HTERT RPE-1 (cell line): ENCODE data around the gene CORO2B.

Source experiments
- in situ Hi-C: fragments of 300-500 bp; cut with MboI; formaldehyde crosslinking; loops from 4 replicates; pipeline ENCODE4 v1.14.3; 2020; ENCODE audit warnings: low sequenced_read_pairs

Gene CORO2B

DNA sequence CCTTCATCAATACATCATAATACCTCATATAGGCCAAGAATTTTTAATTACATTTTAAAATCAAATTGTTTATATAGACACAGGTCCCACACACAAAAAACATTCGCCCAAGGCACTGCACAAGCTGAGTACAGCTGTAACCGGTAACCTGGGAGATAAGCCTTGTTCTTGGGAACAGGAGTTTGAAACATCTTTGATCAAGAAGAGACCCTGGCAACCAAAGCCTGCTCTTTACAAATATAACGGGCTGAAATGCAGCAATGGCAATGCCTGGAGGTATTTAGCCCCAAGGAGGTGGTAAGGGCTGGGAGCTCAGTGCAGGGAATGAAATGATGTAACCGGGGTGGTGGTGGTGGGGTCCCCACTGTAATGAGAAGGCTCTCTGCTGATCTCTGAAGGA is 7.2 kb upstream of the CORO2B start:
- in situ Hi-C loops: no loop called here

DNA sequence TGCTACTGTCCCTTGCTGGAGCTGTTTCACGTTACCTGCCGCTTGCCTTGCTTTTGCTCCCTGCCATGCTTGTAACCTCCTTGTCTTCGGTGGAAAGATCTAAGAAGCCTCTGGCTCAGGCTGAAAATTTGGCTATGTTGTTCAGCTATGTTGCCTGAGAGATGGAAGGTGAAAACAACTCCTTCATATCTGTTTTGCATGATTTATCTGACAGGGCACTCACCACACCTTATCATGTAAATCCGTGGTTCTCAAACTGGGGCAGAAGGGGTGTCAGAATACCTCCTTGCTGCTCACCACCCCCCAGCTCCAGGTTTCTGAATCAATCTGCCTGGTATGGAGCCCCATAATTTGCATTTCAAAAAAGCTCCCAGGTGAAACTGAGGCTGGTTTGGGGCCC is 6.5 kb upstream of the CORO2B start:
- in situ Hi-C loops: no loop called here

DNA sequence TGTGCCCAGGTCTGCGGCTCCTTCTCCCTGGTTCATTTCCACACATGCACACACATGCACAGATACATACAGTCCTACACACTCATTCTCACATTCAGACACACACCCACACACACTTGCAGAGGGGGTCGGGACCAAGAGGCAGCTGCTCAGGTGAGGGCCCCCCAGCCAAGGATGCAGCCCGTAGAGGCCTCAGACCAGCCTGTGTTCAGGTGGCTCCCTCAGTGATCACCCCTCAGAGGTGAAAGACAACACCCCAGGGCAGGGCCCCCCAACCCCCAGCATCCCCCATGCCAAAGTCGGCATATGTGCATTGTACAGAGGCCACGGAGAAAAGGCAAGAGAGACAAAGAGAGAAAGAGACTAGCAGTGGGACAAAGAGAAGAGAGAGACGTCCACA is 5.9 kb upstream of the CORO2B start:
- in situ Hi-C loops: no loop called here

DNA sequence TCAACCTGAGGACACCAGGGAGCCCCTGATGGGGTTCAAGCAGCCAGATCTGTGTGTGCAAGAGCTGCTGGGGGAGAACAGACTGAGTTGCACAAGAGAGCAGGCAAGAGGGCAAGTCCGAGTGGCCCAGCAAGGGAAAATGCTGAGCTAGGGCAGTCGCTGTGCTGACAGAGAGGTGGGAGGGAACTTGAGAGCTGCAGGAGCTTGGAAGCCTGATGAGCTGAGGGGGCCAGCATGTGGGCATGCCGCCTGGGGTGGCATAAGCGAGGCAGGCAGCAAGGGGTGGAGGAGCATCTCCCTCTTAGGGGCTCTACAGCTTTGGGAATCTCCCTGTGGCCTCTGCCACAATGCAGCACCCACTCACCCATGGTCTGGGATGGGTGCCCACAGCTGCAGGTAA is 4.7 kb upstream of the CORO2B start:
- in situ Hi-C loops: no loop called here

DNA sequence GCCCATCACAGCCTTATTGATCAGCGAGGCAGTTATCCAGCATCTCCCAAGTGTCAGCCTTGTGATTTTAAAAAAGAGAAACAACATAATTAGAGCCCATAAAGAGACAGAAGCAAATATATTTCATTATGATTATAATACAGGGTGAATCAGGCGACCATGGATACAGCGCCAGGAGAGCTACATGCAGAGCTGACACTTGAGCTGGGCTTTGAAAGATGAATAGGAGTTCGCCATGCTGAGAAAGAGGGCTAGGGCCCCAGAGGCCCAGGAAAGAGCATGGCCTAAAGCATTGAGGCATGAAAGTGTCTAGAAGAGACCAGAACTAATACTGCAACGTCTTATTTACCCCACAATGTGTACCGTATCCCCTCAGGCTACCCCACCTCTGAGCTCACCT is 4.2 kb upstream of the CORO2B start:
- in situ Hi-C loops: no loop called here

DNA sequence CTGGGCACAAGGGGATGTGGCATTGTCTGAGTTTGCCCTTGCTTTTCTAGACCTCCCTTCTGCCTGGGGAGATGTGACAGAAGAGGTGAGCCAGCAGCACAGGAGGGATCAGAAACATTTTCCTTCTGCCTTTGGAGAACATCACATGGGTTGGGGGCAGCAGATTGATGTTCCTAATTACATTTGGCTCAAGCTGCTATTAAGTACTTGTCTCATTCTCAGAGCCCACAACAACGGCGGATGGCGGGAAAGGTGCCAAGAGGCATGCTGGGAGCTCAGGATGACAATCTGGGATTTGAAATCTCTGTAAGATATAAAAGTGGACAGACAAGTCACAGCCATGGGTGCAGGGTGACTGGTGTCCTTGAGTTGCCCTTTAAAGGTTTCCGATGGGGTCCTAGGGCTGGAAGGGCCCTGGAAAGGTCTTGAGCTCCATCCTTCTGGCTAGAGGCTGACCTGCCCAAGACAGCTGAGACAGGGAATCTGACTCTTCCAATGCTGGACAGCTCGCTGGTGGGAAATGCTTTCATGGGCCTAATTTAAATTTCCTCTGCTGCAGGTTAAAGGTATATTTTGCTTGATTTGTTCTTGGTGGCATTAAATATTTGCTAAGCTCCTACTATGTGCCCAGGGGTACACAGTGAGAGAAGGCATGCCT is 2.4 kb upstream of the CORO2B start:
- in situ Hi-C loops: no loop called here

DNA sequence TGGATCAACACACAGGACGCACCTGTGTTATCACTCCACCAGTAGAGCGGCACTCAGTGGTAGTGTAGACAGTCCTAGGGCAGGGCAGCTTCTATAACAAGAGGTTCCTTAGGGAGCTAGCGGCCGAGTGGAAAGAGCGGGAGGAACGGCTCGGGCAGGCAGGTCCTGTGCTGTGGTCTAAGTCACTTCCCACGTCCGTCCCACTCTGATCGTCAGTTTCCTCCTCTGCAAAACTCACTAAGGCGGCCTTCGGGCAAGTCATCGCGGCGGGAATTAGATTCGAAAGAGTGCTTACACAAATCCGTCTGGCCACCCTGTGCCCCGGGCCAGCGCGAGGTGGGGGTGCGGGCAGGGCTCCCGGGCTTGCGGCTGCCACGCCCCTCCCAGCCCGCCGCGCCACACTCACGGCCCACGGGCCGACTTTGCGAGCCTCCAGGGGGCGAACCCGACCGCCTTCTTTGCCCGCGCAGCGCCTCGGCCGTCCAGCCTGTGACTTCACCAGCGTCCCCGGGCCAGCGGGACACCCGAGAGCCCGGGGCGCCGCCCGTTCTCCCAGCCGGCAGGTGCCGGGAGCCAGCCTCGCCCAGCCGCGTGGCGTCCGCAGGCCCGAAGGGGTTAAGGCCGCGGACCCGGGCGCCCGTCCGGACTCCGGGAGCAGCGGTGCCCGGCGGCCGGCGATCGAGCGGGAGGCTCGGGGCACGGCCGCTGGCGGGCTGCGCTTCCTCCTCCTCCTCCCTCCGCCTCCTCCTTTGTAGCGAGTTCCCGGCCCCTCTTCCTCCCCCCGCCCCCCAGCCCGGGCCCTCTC is 416 bp upstream of the CORO2B start:
- in situ Hi-C loops: no loop called here

DNA sequence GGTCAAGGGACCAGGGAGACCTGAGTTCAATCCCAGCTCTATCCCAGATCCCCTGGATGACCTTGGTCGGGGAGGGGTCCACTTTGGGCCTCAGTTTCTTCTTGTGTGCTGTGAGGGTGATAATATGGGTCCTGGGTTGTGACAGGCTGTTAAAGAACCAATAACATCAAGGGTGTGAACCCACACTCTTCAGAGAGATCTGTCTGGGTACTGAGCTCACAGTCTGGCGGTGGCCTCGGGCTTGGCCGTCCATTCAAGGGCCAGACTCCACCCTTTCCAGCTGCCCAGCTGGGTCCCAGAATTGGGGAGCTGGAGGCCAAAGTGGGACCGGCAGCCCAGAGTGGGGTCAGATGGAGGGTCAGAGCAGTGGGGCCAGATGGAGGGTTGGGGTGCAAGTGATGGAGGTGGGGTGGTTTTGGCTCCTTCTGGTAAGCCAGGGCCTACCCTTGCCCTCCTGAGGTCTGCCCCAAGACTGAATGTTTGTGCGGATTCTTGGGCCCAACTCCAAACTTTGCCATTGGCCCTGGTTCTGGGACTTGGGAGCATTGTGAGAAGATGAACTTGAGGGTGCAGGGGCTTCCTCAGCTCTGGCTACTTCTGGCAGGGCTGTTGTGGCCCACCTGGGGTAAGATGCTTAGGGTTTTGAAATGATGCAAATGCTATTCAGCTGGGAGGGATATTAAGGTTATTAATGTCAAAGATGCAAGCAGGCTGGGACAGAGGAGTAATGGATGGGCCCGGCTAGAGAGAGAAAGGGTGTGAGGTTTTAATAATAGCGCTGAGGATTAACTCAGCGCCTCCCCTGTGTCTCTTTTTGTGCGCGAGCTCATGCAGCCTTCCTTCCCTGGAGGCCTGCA is 1.5 kb downstream of the CORO2B start:
- in situ Hi-C loops: no loop called here

DNA sequence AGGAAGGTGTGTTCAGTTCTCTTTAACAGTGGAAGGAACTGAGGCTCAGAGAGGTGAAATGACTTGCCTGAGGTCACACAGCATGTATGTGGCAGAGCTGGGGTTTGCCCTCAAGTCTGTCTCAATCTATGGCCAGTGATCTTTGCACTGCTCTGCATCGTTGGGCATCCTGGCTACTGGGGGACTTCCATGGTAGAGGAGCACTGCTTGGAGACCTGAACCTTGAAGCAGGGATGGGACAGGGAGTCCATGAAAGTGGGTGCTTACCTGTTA is 2.0 kb downstream of the CORO2B start:
- in situ Hi-C loops: no loop called here

DNA sequence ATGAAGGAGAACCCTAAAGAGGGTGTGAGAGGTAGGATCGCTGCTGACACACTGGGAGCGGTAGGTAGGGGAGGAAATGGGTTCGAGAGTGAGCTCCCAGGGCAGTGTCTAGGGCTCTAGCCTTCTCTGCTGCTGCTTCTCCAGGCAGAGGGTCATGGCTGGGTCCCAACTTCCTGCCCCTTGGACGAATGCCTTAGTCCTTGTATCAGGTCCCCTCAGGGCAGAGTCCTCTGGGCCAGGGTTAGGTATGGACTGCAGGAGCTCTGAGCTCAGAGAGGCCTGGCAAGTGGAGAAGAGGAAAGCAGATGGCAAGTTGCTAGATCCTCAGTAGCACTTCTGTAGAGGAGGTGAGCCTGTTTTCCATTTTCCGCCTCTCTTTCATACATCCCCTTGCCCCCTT is 2.9 kb downstream of the CORO2B start:
- in situ Hi-C loops: no loop called here

DNA sequence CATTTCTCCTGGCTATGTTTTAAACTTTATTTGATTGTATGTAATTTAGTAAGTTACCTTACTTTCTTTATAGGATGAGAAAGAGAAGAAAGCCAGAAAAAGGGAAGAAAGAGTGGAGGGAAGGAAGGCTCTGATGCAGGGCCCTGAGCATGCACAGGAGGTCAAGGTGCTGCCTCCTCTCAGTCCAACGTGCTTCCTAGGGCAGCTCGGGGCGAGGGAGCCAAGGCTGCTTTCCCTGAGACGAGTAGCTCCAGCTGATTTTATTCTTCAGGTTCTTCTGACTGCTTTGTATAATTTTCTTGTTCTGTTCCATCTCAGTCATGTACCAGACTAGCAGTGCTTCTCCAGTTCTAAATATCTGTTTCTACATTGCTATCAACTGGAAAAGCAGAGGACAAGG is 3.4 kb downstream of the CORO2B start:
- in situ Hi-C loops: no loop called here

DNA sequence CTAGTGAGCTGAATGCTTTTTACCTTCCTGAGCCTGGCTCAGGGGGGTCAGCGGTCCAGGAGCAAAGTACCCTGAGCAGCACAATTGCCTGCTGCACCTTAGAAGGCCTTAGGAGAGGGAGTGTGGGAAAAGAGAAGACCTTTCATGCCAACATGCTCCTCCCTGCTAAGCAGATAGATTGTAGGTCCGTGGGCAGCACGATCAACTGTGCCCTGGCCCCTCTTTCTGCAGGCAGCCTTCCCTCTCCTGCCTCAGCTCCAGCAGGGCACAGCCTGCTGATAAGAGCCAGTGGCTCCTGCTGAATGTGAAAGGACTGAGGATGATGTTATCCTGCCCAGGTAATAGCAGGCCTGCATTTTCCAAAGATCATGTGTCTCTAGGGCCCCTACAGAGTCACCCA is 4.1 kb downstream of the CORO2B start:
- in situ Hi-C loops: no loop called here

DNA sequence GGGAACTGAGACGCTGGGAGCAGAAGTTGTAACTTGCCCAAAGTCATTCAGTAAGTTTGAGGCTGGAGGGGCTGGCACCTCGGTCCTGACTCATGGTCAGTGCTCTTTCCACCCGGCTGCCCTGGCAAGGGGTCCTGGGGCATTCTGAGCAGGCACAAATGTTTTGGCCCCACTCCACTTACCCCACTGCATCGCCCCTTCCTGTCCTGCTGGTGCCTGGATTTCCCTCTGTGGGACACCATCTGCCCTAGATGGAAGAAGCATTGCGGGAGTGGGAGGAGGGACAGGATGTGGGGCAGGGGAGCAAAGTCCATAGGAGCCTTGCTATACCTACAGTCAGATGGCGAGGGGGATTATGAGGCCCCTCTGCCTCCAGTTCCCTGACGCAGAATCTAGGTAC is 4.5 kb downstream of the CORO2B start:
- in situ Hi-C loops: no loop called here

DNA sequence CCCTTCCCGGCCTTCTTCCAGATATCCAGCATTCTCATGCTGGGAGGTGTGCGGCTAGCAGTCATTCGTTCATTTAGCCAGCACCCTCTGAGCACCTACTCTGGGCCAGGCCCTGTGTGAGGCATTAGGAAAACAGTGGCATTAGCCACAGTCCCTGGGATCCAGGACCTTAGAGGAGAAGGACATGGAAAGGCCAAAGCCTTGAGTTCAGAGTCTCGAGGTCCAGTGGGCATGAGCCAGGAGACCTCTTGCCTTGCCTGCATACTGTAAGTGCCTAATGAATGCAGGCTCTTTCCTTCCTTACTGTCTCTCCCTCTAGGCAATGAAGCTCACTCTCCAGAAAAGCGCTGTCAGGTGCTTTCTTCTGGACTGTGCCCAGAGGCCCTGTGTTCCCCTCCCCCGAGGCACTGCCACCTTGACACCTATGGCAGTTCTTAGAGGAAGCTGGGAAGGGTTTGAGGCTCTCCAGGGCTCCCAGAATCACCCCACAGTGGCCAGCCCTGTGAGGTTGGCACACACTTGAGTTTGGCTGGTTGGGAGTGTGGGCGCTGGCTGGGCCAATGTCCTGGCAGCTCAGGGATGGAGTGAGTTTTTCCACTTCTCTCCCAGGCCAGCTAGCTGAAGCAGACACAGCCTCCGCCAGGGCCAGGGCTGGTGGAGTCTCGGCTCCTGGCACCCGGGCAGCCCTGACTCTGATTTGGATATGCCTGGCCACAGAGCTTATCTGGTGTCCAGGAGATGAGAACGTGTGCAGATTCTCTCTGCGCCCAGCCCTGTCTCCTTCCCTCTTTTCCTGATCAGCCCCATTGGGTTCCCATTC is 5.4 kb downstream of the CORO2B start:
- in situ Hi-C loops: no loop called here

DNA sequence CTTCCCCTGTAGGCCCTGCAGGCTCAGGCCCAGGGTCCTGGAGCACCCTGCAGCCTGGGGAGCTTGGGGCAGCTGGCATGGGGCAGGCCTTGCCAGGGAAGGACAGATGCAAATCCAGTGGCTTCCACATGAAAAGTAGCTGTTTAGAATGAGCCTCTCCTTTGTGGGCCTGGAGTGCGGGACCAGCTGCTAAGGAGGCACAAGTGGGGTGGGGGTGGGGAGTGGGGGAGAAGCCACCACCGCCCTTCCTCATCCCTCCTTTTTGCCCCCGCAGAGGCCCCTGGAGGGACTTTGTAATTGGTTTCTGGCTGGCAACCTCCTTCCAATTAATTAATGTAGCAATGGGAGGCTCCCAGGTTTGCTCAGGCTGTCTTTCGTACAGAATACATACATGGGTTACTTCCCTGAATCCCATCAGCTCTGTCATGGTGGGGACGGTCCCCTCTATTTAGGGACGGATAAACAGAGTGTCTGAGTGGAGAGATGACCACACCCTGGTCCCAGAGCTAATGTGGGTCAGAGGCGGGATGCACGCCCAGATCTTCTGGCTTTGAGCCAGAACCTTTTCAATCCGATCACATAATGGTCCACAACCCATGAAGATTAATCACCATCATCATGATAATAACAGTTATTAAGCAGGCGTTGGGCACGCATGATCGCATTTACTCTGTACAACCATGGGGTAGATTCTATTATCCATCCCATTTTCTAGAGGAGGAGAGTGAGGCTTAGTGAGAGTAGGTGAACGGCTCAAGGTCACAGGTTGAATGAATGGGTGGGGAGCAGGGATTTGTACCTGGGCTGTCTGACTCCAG is 6.2 kb downstream of the CORO2B start:
- in situ Hi-C loops: no loop called here

DNA sequence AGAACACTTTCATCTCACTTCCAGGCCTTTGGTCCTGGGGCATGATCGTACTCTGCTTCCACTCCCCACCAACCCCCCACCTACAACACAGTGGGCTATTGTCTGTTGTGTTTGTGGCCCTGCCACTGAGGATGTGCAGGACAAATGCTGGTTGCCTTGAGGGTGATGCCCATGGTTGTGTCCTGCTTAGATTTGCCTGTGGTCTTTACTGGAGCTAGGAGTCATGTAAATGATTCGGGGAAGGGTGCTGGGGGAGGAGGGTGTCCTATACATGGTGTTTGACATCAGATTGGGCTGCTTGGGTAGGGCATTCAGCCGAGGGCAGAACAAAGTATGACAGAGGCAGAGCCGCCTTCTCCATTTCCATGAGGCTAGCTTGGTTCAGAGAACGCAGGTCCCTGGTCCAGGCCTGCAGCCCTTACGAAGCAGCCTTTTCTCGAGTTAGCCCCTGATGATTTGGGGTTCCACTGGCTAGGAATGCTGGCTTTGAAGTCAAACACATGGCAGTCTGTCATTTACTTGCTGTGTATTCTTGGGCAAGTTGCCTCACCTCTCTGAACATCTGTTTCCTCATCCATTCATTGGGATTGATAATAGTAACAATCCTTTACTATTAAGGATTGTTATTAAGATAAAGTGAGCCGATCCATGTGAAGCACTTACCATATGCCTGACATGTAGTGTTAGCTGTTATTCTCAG is 6.9 kb downstream of the CORO2B start:
- in situ Hi-C loops: no loop called here

DNA sequence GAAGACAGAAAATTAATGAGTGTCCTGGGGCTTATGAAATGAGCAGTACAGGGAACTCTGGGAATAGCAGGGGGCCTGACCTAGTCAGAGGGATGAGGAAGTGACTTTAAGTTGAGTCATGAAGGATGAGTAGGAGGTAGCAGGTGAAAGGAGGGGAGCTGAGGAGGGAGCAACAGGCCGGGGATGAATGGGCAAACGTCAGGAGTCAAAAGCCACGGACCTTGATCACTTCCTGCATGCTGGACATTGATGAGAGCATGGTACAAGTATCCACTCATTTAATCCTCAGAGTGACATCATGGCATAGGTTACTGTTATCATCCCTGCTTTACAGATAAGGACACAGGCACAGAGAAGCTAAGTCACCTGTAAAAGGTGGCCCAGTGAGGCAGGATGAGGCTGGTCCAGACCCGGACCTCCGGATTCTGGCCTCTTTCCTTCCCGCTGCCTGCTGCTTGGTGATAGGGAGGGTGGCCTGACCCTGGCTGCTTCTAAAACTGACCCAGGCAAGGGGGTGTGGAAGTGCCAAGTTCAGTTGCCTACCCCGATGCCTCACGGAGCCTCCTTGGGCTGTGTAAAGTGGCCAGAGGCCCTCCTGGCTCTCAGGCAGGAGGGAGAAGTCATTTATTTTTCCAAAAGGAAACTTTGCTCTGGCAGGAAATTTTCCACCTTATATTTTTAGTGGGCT is 7.6 kb downstream of the CORO2B start:
- in situ Hi-C loops: no loop called here

DNA sequence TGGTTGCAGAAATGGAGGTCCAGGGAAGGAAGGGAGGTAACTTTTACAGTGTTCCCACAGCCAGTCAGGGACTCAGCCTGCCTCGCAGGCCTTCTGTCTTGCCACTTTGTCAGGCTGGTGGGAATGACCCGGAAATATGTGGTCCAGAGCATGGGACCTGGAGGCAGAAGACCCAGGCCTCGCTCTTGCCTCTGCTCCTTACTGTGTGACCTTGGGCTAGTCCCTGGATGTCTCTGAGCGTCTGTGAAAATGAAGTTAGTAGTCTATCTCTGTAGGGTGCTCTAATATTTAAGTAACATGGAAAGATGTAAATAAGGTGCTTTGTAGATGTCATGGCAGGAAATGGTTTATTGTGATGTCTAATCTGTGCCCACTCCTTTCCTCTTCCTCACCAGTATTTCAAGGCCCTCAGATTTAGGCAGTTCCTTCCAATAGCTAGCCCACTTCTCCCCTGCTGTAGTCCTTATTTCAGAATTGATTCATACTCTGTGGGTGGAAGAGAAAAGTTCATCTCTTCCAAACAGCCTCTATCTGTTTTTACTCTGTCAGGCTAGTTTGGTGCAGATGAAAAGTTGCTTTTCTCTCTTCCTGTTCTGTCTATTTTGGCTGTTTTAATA is 9.1 kb downstream of the CORO2B start:
- in situ Hi-C loops: no loop called here

DNA sequence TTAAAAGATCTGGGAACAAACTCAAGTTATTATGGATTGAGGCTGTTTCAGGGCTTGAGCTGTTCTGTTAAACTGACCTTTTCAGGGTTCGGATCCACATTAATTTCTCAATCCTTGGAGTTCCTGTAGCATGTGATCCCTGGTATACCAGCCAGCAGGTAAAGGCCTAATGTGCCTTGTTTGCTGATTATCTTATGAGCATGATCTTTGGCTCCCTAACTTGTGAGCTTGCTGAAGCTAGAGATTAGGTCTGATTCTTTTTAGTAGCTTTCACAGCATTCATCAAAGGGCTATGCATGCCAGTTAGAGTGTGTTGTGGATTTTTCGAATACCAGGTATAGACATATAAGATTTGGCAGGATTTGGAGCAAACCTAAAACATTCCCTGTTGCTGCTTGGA is 10.3 kb downstream of the CORO2B start:
- in situ Hi-C loops: no loop called here
